Hepatocyte (in vitro differentiated cells): ENCODE data around the gene PTDSS2.

Experiments
- CTCF ChIP-seq: fragments of 200-600 bp; sonication (generic); IDR thresholded peaks from 2 replicates; pipeline ENCODE4 v1.5.1; 2016; ENCODE audit warnings: antibody characterized with exemption, mild to moderate bottlenecking; ENCODE audit not compliant: poor library complexity
- EZH2 ChIP-seq: fragments of 200-600 bp; sonication (generic); IDR thresholded peaks from 2 replicates; pipeline ENCODE4 v1.6.1; 2016; ENCODE audit warnings: antibody characterized with exemption, mild to moderate bottlenecking, borderline replicate concordance

- TF ChIP-seq EZH2: no peak
- no peak for TF ChIP-seq CTCF
Observed at GRCh38 chr11:468036-468435, 18.0 kb downstream of the PTDSS2 start.
